H9 (cell line): Measurements from ENCODE around the gene PRAMEF20. TPM values are rescaled to one million over a fixed set of nuclear protein-coding genes. Genes with fewer than 3 reads are reported as not detected.

ENCODE experiments used
- DNase-seq: peaks from one replicate; pipeline ENCODE4 v3.0.0-alpha.2; 2017
- H2AFZ ChIP-seq: one replicate; pipeline ENCODE4 v1.6.1; 2013; ENCODE audit warnings: mild to moderate bottlenecking, low read length, control low read depth, moderate library complexity
- H2AK5ac ChIP-seq: 2 replicates; pipeline ENCODE4 v1.6.1; 2013; ENCODE audit warnings: low read length, control low read depth, mixed read lengths; ENCODE audit not compliant: insufficient read length
- H2BK120ac ChIP-seq: one replicate; pipeline ENCODE4 v1.6.1; 2013; ENCODE audit warnings: low read depth, mild to moderate bottlenecking, low read length, control low read depth, inconsistent platforms; ENCODE audit not compliant: poor library complexity, severe bottlenecking
- H2BK12ac ChIP-seq: 2 replicates; pipeline ENCODE4 v1.6.1; 2013; ENCODE audit warnings: low read length, control low read depth, mixed read lengths, low read depth; ENCODE audit not compliant: insufficient read length
- H2BK15ac ChIP-seq: 2 replicates; pipeline ENCODE4 v1.6.1; 2013; ENCODE audit warnings: low read depth, low read length, control low read depth
- H2BK20ac ChIP-seq: one replicate; pipeline ENCODE4 v1.6.1; 2013; ENCODE audit warnings: low read depth, mild to moderate bottlenecking, low read length, control low read depth, inconsistent platforms; ENCODE audit not compliant: poor library complexity, severe bottlenecking
- H2BK5ac ChIP-seq: 2 replicates; pipeline ENCODE4 v1.6.1; 2013; ENCODE audit warnings: low read length, control low read depth, mixed read lengths; ENCODE audit not compliant: insufficient read length
- H3K14ac ChIP-seq: 2 replicates; pipeline ENCODE4 v1.6.1; 2013; ENCODE audit warnings: low read length, control low read depth; ENCODE audit not compliant: insufficient read depth
- H3K18ac ChIP-seq: 2 replicates; pipeline ENCODE4 v1.6.1; 2013; ENCODE audit warnings: low read depth, mild to moderate bottlenecking, mixed read lengths, low read length, control low read depth; ENCODE audit not compliant: insufficient read length
- H3K23ac ChIP-seq: 2 replicates; pipeline ENCODE4 v1.6.1; 2013; ENCODE audit warnings: low read length, control low read depth, mixed read lengths, low read depth; ENCODE audit not compliant: insufficient read length
- H3K23me2 ChIP-seq: 2 replicates; pipeline ENCODE4 v1.6.1; 2013; ENCODE audit warnings: low read depth, mild to moderate bottlenecking, mixed read lengths, low read length, control low read depth; ENCODE audit not compliant: insufficient read length, poor library complexity, severe bottlenecking
- H3K27ac ChIP-seq: 2 replicates; pipeline ENCODE4 v1.5.1; 2013; ENCODE audit warnings: low read length, control low read depth, mixed read lengths, low read depth; ENCODE audit not compliant: insufficient read length
- H3K27me3 ChIP-seq: 2 replicates; pipeline ENCODE4 v1.6.1; 2013; ENCODE audit warnings: low read length, control low read depth, inconsistent platforms; ENCODE audit not compliant: insufficient read depth
- H3K4ac ChIP-seq: 2 replicates; pipeline ENCODE4 v1.6.1; 2013; ENCODE audit warnings: low read depth, mild to moderate bottlenecking, control low read depth, inconsistent platforms, low read length, moderate library complexity
- H3K4me1 ChIP-seq: 2 replicates; pipeline ENCODE4 v1.6.1; 2013; ENCODE audit warnings: low read length, control low read depth, inconsistent platforms; ENCODE audit not compliant: insufficient read depth
- H3K4me2 ChIP-seq: 2 replicates; pipeline ENCODE4 v1.6.1; 2013; ENCODE audit warnings: low read length, control low read depth, mixed read lengths; ENCODE audit not compliant: insufficient read length, insufficient read depth
- H3K56ac ChIP-seq: 2 replicates; pipeline ENCODE4 v1.6.1; 2013; ENCODE audit warnings: low read depth, mild to moderate bottlenecking, mixed read lengths, low read length, control low read depth; ENCODE audit not compliant: insufficient read length
- H3K79me1 ChIP-seq: 2 replicates; pipeline ENCODE4 v1.6.1; 2013; ENCODE audit warnings: low read depth, mild to moderate bottlenecking, moderate library complexity, low read length, control low read depth, inconsistent platforms; ENCODE audit not compliant: insufficient read depth, poor library complexity, severe bottlenecking
- H3K79me2 ChIP-seq: 2 replicates; pipeline ENCODE4 v1.6.1; 2013; ENCODE audit warnings: low read length, control low read depth, inconsistent platforms; ENCODE audit not compliant: insufficient read depth
- H3K9ac ChIP-seq: 2 replicates; pipeline ENCODE4 v1.6.1; 2013; ENCODE audit warnings: low read length, control low read depth, mixed read lengths; ENCODE audit not compliant: insufficient read length; ENCODE audit errors: extremely low read depth
- H3K9me3 ChIP-seq: one replicate; pipeline ENCODE4 v1.6.1; 2013; ENCODE audit warnings: low read depth, low read length, inconsistent platforms; ENCODE audit not compliant: control insufficient read depth
- H3T11ph ChIP-seq: one replicate; pipeline ENCODE4 v1.6.1; 2013; ENCODE audit warnings: mild to moderate bottlenecking, low read length, control low read depth, inconsistent platforms
- H4K20me1 ChIP-seq: one replicate; pipeline ENCODE4 v1.6.1; 2013; ENCODE audit not compliant: control insufficient read depth, insufficient read length, insufficient read depth
- H4K5ac ChIP-seq: 2 replicates; pipeline ENCODE4 v1.6.1; 2013; ENCODE audit warnings: low read depth, mild to moderate bottlenecking, mixed read lengths, low read length, control low read depth; ENCODE audit not compliant: insufficient read length
- H4K8ac ChIP-seq: replicated peaks from 2 replicates; pipeline ENCODE4 v1.6.1; 2013; ENCODE audit warnings: low read length, control low read depth, mixed read lengths, low read depth; ENCODE audit not compliant: insufficient read length
- H4K91ac ChIP-seq: 2 replicates; pipeline ENCODE4 v1.6.1; 2013; ENCODE audit warnings: low read depth, mild to moderate bottlenecking, moderate library complexity, mixed read lengths, low read length, control low read depth; ENCODE audit not compliant: insufficient read length
- H3K27ac Mint-ChIP-seq, 3 experiments: 2 replicates in 2 of 3; 3 replicates in 1 of 3; pipeline ENCODE4 v1.8.0; 2020 to 2021; ENCODE audit warnings: mixed read lengths in 3 of 3, mild to moderate bottlenecking in 1 of 3, moderate library complexity in 1 of 3
- H3K27me3 Mint-ChIP-seq: 2 replicates; pipeline ENCODE4 v1.8.0; 2021; ENCODE audit warnings: low read depth, mild to moderate bottlenecking, moderate library complexity, mixed read lengths
- H3K36me3 Mint-ChIP-seq, 3 experiments: 2 replicates in 2 of 3; 3 replicates in 1 of 3; pipeline ENCODE4 v1.8.0; 2020 to 2021; ENCODE audit warnings: low read depth in 3 of 3, mixed read lengths in 3 of 3; ENCODE audit not compliant: insufficient read depth in 1 of 3
- H3K4me1 Mint-ChIP-seq, 2 experiments: 2 replicates each; pipeline ENCODE4 v1.8.0; 2020; ENCODE audit warnings: mixed read lengths in 2 of 2
- H3K4me3 Mint-ChIP-seq, 2 experiments: 2 replicates in 1 of 2; 3 replicates in 1 of 2; pipeline ENCODE4 v1.8.0; 2020 to 2021; ENCODE audit warnings: mild to moderate bottlenecking in 2 of 2, mixed read lengths in 2 of 2, moderate library complexity in 1 of 2
- H3K9me3 Mint-ChIP-seq, 2 experiments: 2 replicates in 1 of 2; 3 replicates in 1 of 2; pipeline ENCODE4 v1.8.0; 2020; ENCODE audit warnings: mild to moderate bottlenecking in 2 of 2, mixed read lengths in 2 of 2, moderate library complexity in 1 of 2
- WGBS: extraction: QIAGEN DNeasy Blood & Tissue Kit; methylation state at CpG from one replicate; pipeline ENCODE4 v1.1.7; 2013; ENCODE audit warnings: missing lambda C conversion rate, low lambda C conversion rate, mixed read lengths; ENCODE audit not compliant: insufficient read length; ENCODE audit errors: extremely low coverage; 5-methylcytosine and 5-hydroxymethylcytosine counted together
- total RNA-seq: library from RNA; stranded (reverse); gene quantifications from 2 replicates; pipeline ENCODE4 v1.2.1, GENCODE V29; 2021
- TF ChIP-seq, protein P1 (sequence below): fragments of 200-600 bp; sonication (generic); conservative IDR thresholded peaks from 3 replicates; pipeline ENCODE4 v1.8.0; 2021; ENCODE audit warnings: antibody characterized with exemption, mild to moderate bottlenecking

PRAMEF20 gene
- total RNA-seq, 1 experiment from 2014 or later = not detected

DNA sequence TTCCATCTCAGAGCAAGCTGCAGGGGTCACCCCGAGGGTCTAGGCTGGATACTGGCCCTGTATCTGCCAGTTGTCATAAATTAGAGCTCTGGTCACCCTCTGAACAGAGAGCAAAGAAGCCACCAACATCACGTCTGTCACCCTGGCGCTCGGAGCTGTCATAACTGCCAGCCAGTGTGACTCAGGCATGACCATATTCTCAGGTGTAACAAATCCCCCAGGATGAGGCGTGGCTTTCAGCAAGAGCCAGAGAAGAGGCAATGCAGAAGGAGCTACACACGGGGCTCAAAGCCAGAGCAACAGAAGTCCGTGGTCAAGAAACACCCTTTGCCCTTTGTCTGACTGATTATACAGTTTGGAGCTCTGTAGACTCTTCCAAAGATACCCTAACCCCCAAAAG is 40.0 kb downstream of the PRAMEF20 start:
- no peak overlapping the region for H3K27ac ChIP-seq
- H2AFZ ChIP-seq = no peak overlapping the region
- no peak overlapping the region for H3K18ac ChIP-seq
- no peaks in the 10 kb centered on the region for H3K79me2 ChIP-seq
- no peak overlapping the region for H3K4me2 ChIP-seq
- H3K9ac ChIP-seq = no peak overlapping the region
- no peaks in the 10 kb centered on the region for H3K27me3 ChIP-seq
- H3K14ac ChIP-seq = no peak overlapping the region
- no peak overlapping the region for H2BK5ac ChIP-seq
- peaks cover 0 to 11% (median under 1%) of the 10 kb centered on the region in 3 experiments; a peak in 6 of 7 replicates for H3K36me3 Mint-ChIP-seq
- H4K91ac ChIP-seq = no peak overlapping the region
- no peak overlapping the region for H3T11ph ChIP-seq
- H4K8ac ChIP-seq = no peak overlapping the region
- no peak overlapping the region for H2BK15ac ChIP-seq
- no peak overlapping the region for H2BK120ac ChIP-seq
- WGBS = no CpG with 5 or more reads among the region's 7 CpGs
- H3K27me3 Mint-ChIP-seq = no peaks in the 10 kb centered on the region; the same call in none of the 2 replicates
- H2AK5ac ChIP-seq = no peak overlapping the region
- peaks cover 0 to 85% of the 10 kb centered on the region in 2 experiments; a peak in 2 of 5 replicates for H3K9me3 Mint-ChIP-seq
- H2BK20ac ChIP-seq = no peak overlapping the region
- H3K27ac Mint-ChIP-seq = no peak overlapping the region
- H3K9me3 ChIP-seq = peaks cover 14% of the 10 kb centered on the region
- no peak overlapping the region for H4K5ac ChIP-seq
- DNase-seq = no peak
- no peaks in the 10 kb centered on the region for H4K20me1 ChIP-seq
- H2BK12ac ChIP-seq = no peak overlapping the region
- H3K56ac ChIP-seq = no peak overlapping the region
- no peaks in the 10 kb centered on the region for H3K4me1 Mint-ChIP-seq
- H3K4ac ChIP-seq = no peak overlapping the region
- no peaks in the 10 kb centered on the region for H3K79me1 ChIP-seq
- no peak overlapping the region for H3K23ac ChIP-seq
- no peaks in the 10 kb centered on the region for H3K4me1 ChIP-seq
- no peak overlapping the region for H3K4me3 Mint-ChIP-seq
- TF ChIP-seq, protein P1, sequence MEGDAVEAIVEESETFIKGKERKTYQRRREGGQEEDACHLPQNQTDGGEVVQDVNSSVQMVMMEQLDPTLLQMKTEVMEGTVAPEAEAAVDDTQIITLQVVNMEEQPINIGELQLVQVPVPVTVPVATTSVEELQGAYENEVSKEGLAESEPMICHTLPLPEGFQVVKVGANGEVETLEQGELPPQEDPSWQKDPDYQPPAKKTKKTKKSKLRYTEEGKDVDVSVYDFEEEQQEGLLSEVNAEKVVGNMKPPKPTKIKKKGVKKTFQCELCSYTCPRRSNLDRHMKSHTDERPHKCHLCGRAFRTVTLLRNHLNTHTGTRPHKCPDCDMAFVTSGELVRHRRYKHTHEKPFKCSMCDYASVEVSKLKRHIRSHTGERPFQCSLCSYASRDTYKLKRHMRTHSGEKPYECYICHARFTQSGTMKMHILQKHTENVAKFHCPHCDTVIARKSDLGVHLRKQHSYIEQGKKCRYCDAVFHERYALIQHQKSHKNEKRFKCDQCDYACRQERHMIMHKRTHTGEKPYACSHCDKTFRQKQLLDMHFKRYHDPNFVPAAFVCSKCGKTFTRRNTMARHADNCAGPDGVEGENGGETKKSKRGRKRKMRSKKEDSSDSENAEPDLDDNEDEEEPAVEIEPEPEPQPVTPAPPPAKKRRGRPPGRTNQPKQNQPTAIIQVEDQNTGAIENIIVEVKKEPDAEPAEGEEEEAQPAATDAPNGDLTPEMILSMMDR = no peak
- no peaks in the 10 kb centered on the region for H3K23me2 ChIP-seq
